B cell (primary cell): ENCODE measurements around the gene MICU2. TPM values are rescaled to one million over a fixed set of nuclear protein-coding genes. Genes with fewer than 3 reads are reported as not detected.

ENCODE experiments used
- ATAC-seq: fragments of 200-7000 bp; cut with Tn5 transposase; one replicate; pipeline ENCODE4 v1.10.0; 2021; ENCODE audit warnings: low read depth, mild to moderate bottlenecking, moderate number of reproducible peaks, moderate library complexity
- CTCF ChIA-PET: fragments of 350-600 bp; sonication (Branson Sonifier 250); formaldehyde crosslinking; loops from one replicate; lab custom pipeline; 2021; ENCODE audit warnings: antibody characterized with exemption, inconsistent platforms; lab: Charles Lee
- POLR2A ChIA-PET: fragments of 350-600 bp; sonication (Branson Sonifier 250); formaldehyde crosslinking; loops from one replicate; lab custom pipeline; 2021; ENCODE audit warnings: antibody characterized with exemption; lab: Charles Lee
- DNase-seq: peaks from one replicate; pipeline ENCODE4 v3.0.0; 2013
- H2AFZ ChIP-seq: 2 replicates; pipeline ENCODE4 v1.6.1; 2012; ENCODE audit warnings: mild to moderate bottlenecking, low read depth, low read length; ENCODE audit not compliant: insufficient read depth, poor library complexity, severe bottlenecking
- H3K27ac ChIP-seq, 2 donors: 1 replicate in 1 of 2; 2 replicates in 1 of 2; pipeline ENCODE4 v1.5.1; 2012 to 2013; ENCODE audit warnings: low read length in 2 of 2, mild to moderate bottlenecking in 2 of 2, moderate library complexity in 1 of 2
- H3K27me3 ChIP-seq, 4 experiments: fragments of 200-600 bp in 1 of 4; sonication (generic) in 1 of 4; replicated peaks in 1 of 4; 1 replicate in 2 of 4; 2 replicates in 2 of 4; pipeline versions ENCODE4 v1.6.1 to v1.7.0; 2013 to 2016; ENCODE audit warnings: low read length in 3 of 4, mild to moderate bottlenecking in 2 of 4, mixed read lengths in 1 of 4, moderate library complexity in 1 of 4; ENCODE audit not compliant: insufficient read depth in 4 of 4, control insufficient read depth in 3 of 4; ENCODE audit errors: control extremely low read depth in 1 of 4
- H3K36me3 ChIP-seq, 2 experiments: replicated peaks in 1 of 2; 1 replicate in 1 of 2; 2 replicates in 1 of 2; pipeline versions ENCODE4 v1.6.1 to v1.7.1; 2013; ENCODE audit warnings: low read length in 1 of 2; ENCODE audit not compliant: insufficient read depth in 2 of 2, control insufficient read depth in 1 of 2; ENCODE audit errors: control extremely low read depth in 1 of 2, extremely low read depth in 1 of 2
- H3K4me1 ChIP-seq, 2 donors: fragments of 200-600 bp in 1 of 2; sonication (generic) in 1 of 2; 1 replicate in 1 of 2; 2 replicates in 1 of 2; pipeline versions ENCODE4 v1.5.1 to v1.6.1; 2013 to 2017; ENCODE audit warnings: low read length in 2 of 2; ENCODE audit not compliant: control insufficient read depth in 2 of 2, insufficient read depth in 2 of 2
- H3K4me2 ChIP-seq: replicated peaks from 2 replicates; pipeline ENCODE3; 2012; ENCODE audit warnings: mild to moderate bottlenecking, low read depth, low read length; ENCODE audit not compliant: poor library complexity, severe bottlenecking
- H3K4me3 ChIP-seq, 5 experiments: fragments of 200-600 bp in 1 of 5; sonication (generic) in 1 of 5; 1 replicate in 3 of 5; 2 replicates in 2 of 5; pipeline versions ENCODE4 v1.5.1 to v1.7.0; 2011 to 2016; ENCODE audit warnings: low read length in 4 of 5, mild to moderate bottlenecking in 4 of 5, low read depth in 2 of 5, control low read depth in 1 of 5, moderate library complexity in 1 of 5; ENCODE audit not compliant: insufficient read depth in 1 of 5; ENCODE audit errors: control extremely low read depth in 1 of 5, extremely low read depth in 1 of 5
- H3K79me2 ChIP-seq: fragments of 200-600 bp; sonication (generic); one replicate; pipeline ENCODE4 v1.6.0; 2016; ENCODE audit warnings: low read length; ENCODE audit not compliant: control insufficient read depth, insufficient read depth
- H3K9ac ChIP-seq: fragments of 200-600 bp; sonication (generic); 2 replicates; pipeline ENCODE4 v1.6.1; 2017; ENCODE audit warnings: mild to moderate bottlenecking, low read length, moderate library complexity
- H3K9me3 ChIP-seq, 3 donors: one replicate each; pipeline versions ENCODE4 v1.6.1 to v1.7.1; 2013; ENCODE audit warnings: low read length in 2 of 3; ENCODE audit not compliant: control insufficient read depth in 2 of 3, insufficient read depth in 1 of 3; ENCODE audit errors: control extremely low read depth in 1 of 3
- H4K20me1 ChIP-seq: 2 replicates; pipeline ENCODE4 v1.6.0; 2012; ENCODE audit warnings: mild to moderate bottlenecking, low read length; ENCODE audit not compliant: insufficient read depth, control insufficient read depth, poor library complexity, severe bottlenecking
- H3K27ac Mint-ChIP-seq: one replicate; pipeline ENCODE4 v1.8.0; 2021; ENCODE audit warnings: mixed read lengths
- H3K27me3 Mint-ChIP-seq: one replicate; pipeline ENCODE4 v1.8.0; 2021; ENCODE audit warnings: mixed read lengths
- H3K4me1 Mint-ChIP-seq: one replicate; pipeline ENCODE4 v1.8.0; 2021; ENCODE audit warnings: mixed read lengths
- H3K4me3 Mint-ChIP-seq: one replicate; pipeline ENCODE4 v1.8.0; 2021; ENCODE audit warnings: mixed read lengths
- H3K9me3 Mint-ChIP-seq: one replicate; pipeline ENCODE4 v1.8.0; 2022; ENCODE audit warnings: mixed read lengths; ENCODE audit not compliant: insufficient read depth
- CTCF ChIP-seq: fragments of 200-600 bp; IDR thresholded peaks from one replicate; pipeline ENCODE4 v1.8.0; 2022; ENCODE audit warnings: antibody characterized with exemption, mild to moderate bottlenecking
- EZH2 ChIP-seq: IDR thresholded peaks from 2 replicates; pipeline ENCODE4 v1.6.1; 2012; ENCODE audit warnings: borderline replicate concordance, low read depth, mild to moderate bottlenecking, moderate library complexity, low read length; ENCODE audit not compliant: insufficient read depth, poor library complexity, severe bottlenecking
- WGBS: methylation state at CpG from one replicate; pipeline ENCODE4 v1.1.5; 2013; ENCODE audit warnings: missing lambda C conversion rate; ENCODE audit not compliant: insufficient coverage; 5-methylcytosine and 5-hydroxymethylcytosine counted together
- intact Hi-C: fragments of 100-400 bp; cut with micrococcal nuclease; formaldehyde crosslinking; loops from one replicate; pipeline ENCODE4 v1.10.0; 2022
- polyA plus RNA-seq: library from polyadenylated mRNA; depleted of rRNA; stranded (reverse); fragments of >200 nt; gene quantifications from 2 replicates; pipeline ENCODE4 v1.2.3, GENCODE V29; 2012
- total RNA-seq, 2 donors: library from RNA; stranded (reverse); fragments of 120-200 nt in 1 of 2; gene quantifications; 1 replicate in 1 of 2; 2 replicates in 1 of 2; pipeline versions ENCODE4 v1.2.3 to v1.2.4, GENCODE V29; 2013 to 2022

Gene MICU2
- total and polyA plus RNA-seq, 2 donors (not counting 1 experiment from before 2014, with no cell fraction given), result 52.2 to 56.7 TPM

- CTCF ChIA-PET, result interaction anchor here (0.6 kb wide), 1 partner anchor 80 kb away, joined by 3 read pairs; no protein-coding TSS in a partner anchor
- DNase-seq, result no peak
- Histone ChIP-seq H3K4me3 (no peak overlapping the region), H3K27ac (no peak overlapping the region), H3K9me3 (no peaks in the 10 kb centered on the region), H3K4me2 (no peak overlapping the region), H3K27me3 (no peaks in the 10 kb centered on the region), H3K4me1 (no peaks in the 10 kb centered on the region), H3K36me3 (peaks cover 0 to 25% of the 10 kb centered on the region in 2 experiments), H3K79me2 (peaks cover 9% of the 10 kb centered on the region), H4K20me1 (peaks cover 22% of the 10 kb centered on the region), H2AFZ (no peak overlapping the region), H3K9ac (no peak overlapping the region)
- WGBS, result no CpG with 5 or more reads among the region's 4 CpGs
- Mint-ChIP-seq H3K4me1 (peaks cover 8% of the 10 kb centered on the region), H3K27me3 (no peaks in the 10 kb centered on the region), H3K27ac (no peak overlapping the region), H3K4me3 (no peak overlapping the region), H3K9me3 (no peaks in the 10 kb centered on the region)
- TF ChIP-seq CTCF (no peak), EZH2 (no peak)
- ATAC-seq, result no peak
- intact Hi-C loops, result no loop called here
- POLR2A ChIA-PET, result interaction anchor here (0.6 kb wide), 1 partner anchor 48 kb away, joined by 8 read pairs; no protein-coding TSS in a partner anchor
These were observed 65.7 kb downstream of the MICU2 start for GRCh38 chr13:21538280-21538679.

- TF ChIP-seq EZH2, result no peak
- no peak for TF ChIP-seq CTCF
- no peak overlapping the region for H2AFZ ChIP-seq
- ChIA-PET CTCF (no interaction called here), POLR2A (no interaction called here)
- no peaks in the 10 kb centered on the region for H3K27me3 ChIP-seq
- no peak overlapping the region for H3K9ac ChIP-seq
- H3K79me2 ChIP-seq, result peaks cover 5% of the 10 kb centered on the region
- WGBS, result 100% methylated on average over 1 of the region's 1 CpG
- Mint-ChIP-seq H3K4me1 (peaks cover 2% of the 10 kb centered on the region), H3K9me3 (no peaks in the 10 kb centered on the region), H3K27ac (no peak overlapping the region), H3K27me3 (no peaks in the 10 kb centered on the region), H3K4me3 (no peak overlapping the region)
- peaks cover 15% of the 10 kb centered on the region for H4K20me1 ChIP-seq
- DNase-seq (no peak), ATAC-seq (no peak)
- H3K27ac ChIP-seq, result no peak overlapping the region
- peaks cover 0 to 34% of the 10 kb centered on the region in 2 experiments for H3K36me3 ChIP-seq
- no peak overlapping the region for H3K4me3 ChIP-seq
- H3K9me3 ChIP-seq, result no peaks in the 10 kb centered on the region
- no peaks in the 10 kb centered on the region for H3K4me1 ChIP-seq
- intact Hi-C loops, result no loop called here
- H3K4me2 ChIP-seq, result no peak overlapping the region
These were observed 66.9 kb downstream of the MICU2 start for GRCh38 chr13:21537105-21537504.
